CD4-positive, CD25-positive, alpha-beta regulatory T cell (primary cell): ENCODE results near the gene FAM240A. TPM values are rescaled to one million over a fixed set of nuclear protein-coding genes. Genes with fewer than 3 reads are reported as not detected.
"Not testable (repeated sequence)": the region's sequence is repeated elsewhere in the genome, so short reads cannot be mapped to it uniquely, and the experiment has no call there.

ENCODE experiments used
- ATAC-seq, 2 donors: fragments of 150-1000 bp; cut with Tn5 transposase; one replicate each; pipeline ENCODE4 v1.10.0; 2021; ENCODE audit warnings: low read depth in 2 of 2, moderate number of reproducible peaks in 2 of 2, moderate library complexity in 1 of 2
- DNase-seq, 3 donors: peaks; one replicate each; pipeline versions ENCODE4 v3.0.0 to v3.0.0-alpha.2; 2012 to 2022; ENCODE audit warnings: mixed read lengths in 1 of 3
- H3K27ac ChIP-seq: one replicate; pipeline ENCODE4 v1.7.0; 2013; ENCODE audit warnings: mild to moderate bottlenecking, low read length; ENCODE audit not compliant: insufficient read depth, poor library complexity, severe bottlenecking
- H3K27me3 ChIP-seq: one replicate; pipeline ENCODE4 v1.7.0; 2013; ENCODE audit warnings: low read length; ENCODE audit not compliant: control insufficient read depth, insufficient read depth
- H3K36me3 ChIP-seq: one replicate; pipeline ENCODE4 v1.7.0; 2013; ENCODE audit warnings: mild to moderate bottlenecking, low read length, moderate library complexity; ENCODE audit not compliant: control insufficient read depth, insufficient read depth
- H3K4me1 ChIP-seq: 2 replicates; pipeline ENCODE4 v1.7.0; 2013; ENCODE audit warnings: mild to moderate bottlenecking, low read length; ENCODE audit not compliant: insufficient read depth, control insufficient read depth, poor library complexity, severe bottlenecking
- H3K4me3 ChIP-seq: one replicate; pipeline ENCODE4 v1.7.0; 2013; ENCODE audit warnings: low read depth, mild to moderate bottlenecking, low read length, moderate library complexity
- H3K9me3 ChIP-seq, 2 experiments: 1 replicate in 1 of 2; 2 replicates in 1 of 2; pipeline ENCODE4 v1.7.0; 2013; ENCODE audit warnings: low read length in 2 of 2, mild to moderate bottlenecking in 1 of 2, moderate library complexity in 1 of 2; ENCODE audit not compliant: control insufficient read depth in 2 of 2
- H3K27ac Mint-ChIP-seq, 3 donors: one replicate each; pipeline ENCODE4 v1.8.0; 2020 to 2022; ENCODE audit warnings: mild to moderate bottlenecking in 3 of 3, mixed read lengths in 3 of 3, moderate library complexity in 2 of 3
- H3K27me3 Mint-ChIP-seq: one replicate; pipeline ENCODE4 v1.8.0; 2022; ENCODE audit warnings: mild to moderate bottlenecking, mixed read lengths
- H3K36me3 Mint-ChIP-seq: one replicate; pipeline ENCODE4 v1.8.0; 2020; ENCODE audit warnings: mixed read lengths
- H3K4me1 Mint-ChIP-seq, 4 donors: one replicate each; pipeline ENCODE4 v1.8.0; 2020 to 2022; ENCODE audit warnings: mixed read lengths in 4 of 4, mild to moderate bottlenecking in 1 of 4
- H3K4me3 Mint-ChIP-seq, 4 donors: one replicate each; pipeline ENCODE4 v1.8.0; 2020 to 2022; ENCODE audit warnings: mild to moderate bottlenecking in 4 of 4, mixed read lengths in 4 of 4, moderate library complexity in 3 of 4
- H3K9me3 Mint-ChIP-seq, 7 donors: one replicate each; pipeline ENCODE4 v1.8.0; 2020 to 2022; ENCODE audit warnings: mixed read lengths in 7 of 7, mild to moderate bottlenecking in 3 of 7, moderate library complexity in 2 of 7
- polyA plus RNA-seq, 4 donors: library from polyadenylated mRNA; unstranded; fragments of 300-500 nt; fragmentation: Illumina TruSeq; gene quantifications; one replicate each; pipeline ENCODE4 v1.2.3, GENCODE V29; 2021
- total RNA-seq: library from RNA; stranded (reverse); gene quantifications from one replicate; pipeline ENCODE4 v1.2.3, GENCODE V29; 2022

The FAM240A gene
- total and polyA plus RNA-seq, 5 donors from 2014 or later = not detected

GRCh38 chr3:46574243-46574646 lies 38.1 kb upstream of the FAM240A start:
- H3K36me3 ChIP-seq = no peaks in the 10 kb centered on the region
- Mint-ChIP-seq H3K27ac (no peak overlapping the region), H3K4me1 (peaks cover 0 to 2% (median 0%) of the 10 kb centered on the region in 4 donors), H3K27me3 (peaks cover 23% of the 10 kb centered on the region), H3K9me3 (peaks cover 0 to 3% (median 0%) of the 10 kb centered on the region in 7 donors), H3K36me3 (no peaks in the 10 kb centered on the region), H3K4me3 (no peak overlapping the region)
- ATAC-seq (no peak), DNase-seq (no peak)
- H3K27me3 ChIP-seq = no peaks in the 10 kb centered on the region
- H3K9me3 ChIP-seq = no peaks in the 10 kb centered on the region
- H3K4me1 ChIP-seq = no peaks in the 10 kb centered on the region
- no peak overlapping the region for H3K4me3 ChIP-seq
- no peak overlapping the region for H3K27ac ChIP-seq

- Histone ChIP-seq H3K27me3 (no peaks in the 10 kb centered on the region), H3K27ac (no peak overlapping the region)
- no peak overlapping the region for H3K4me3 Mint-ChIP-seq
Measured at GRCh38 chr3:46574881-46575576, 37.3 kb upstream of the FAM240A start.

GRCh38 chr3:46575577-46576222 lies 36.6 kb upstream of the FAM240A start:
- H3K9me3 ChIP-seq = no peaks in the 10 kb centered on the region
- H3K36me3 ChIP-seq = no peaks in the 10 kb centered on the region
- Mint-ChIP-seq H3K4me3 (no peak overlapping the region), H3K27me3 (peaks cover 23% of the 10 kb centered on the region), H3K9me3 (peaks cover 0 to 6% (median 0%) of the 10 kb centered on the region in 7 donors), H3K36me3 (no peaks in the 10 kb centered on the region), H3K4me1 (peaks cover 0 to 2% (median 0%) of the 10 kb centered on the region in 4 donors), H3K27ac (no peak overlapping the region)
- H3K27me3 ChIP-seq = no peaks in the 10 kb centered on the region
- H3K4me3 ChIP-seq = no peak overlapping the region
- DNase-seq (no peak), ATAC-seq (no peak)
- no peak overlapping the region for H3K27ac ChIP-seq
- no peaks in the 10 kb centered on the region for H3K4me1 ChIP-seq

More at GRCh38 chr3:46574881-46575576, 37.3 kb upstream of the FAM240A start:
- peaks cover 19% of the 10 kb centered on the region for H3K27me3 Mint-ChIP-seq
- no peaks in the 10 kb centered on the region for H3K36me3 Mint-ChIP-seq
- no peak overlapping the region for H3K27ac Mint-ChIP-seq
- Histone ChIP-seq H3K36me3 (no peaks in the 10 kb centered on the region), H3K9me3 (no peaks in the 10 kb centered on the region), H3K4me3 (no peak overlapping the region), H3K4me1 (no peaks in the 10 kb centered on the region)
- ATAC-seq (no peak), DNase-seq (no peak)
- peaks cover 0 to 5% (median 0%) of the 10 kb centered on the region in 7 donors for H3K9me3 Mint-ChIP-seq
- peaks cover 0 to 2% (median 0%) of the 10 kb centered on the region in 4 donors for H3K4me1 Mint-ChIP-seq

GRCh38 chr3:46576386-46576785 lies 35.9 kb upstream of the FAM240A start:
- Mint-ChIP-seq H3K9me3 (peaks cover 0 to 6% (median 0%) of the 10 kb centered on the region in 7 donors), H3K4me3 (no peak overlapping the region), H3K27me3 (peaks cover 27% of the 10 kb centered on the region), H3K27ac (no peak overlapping the region), H3K4me1 (peaks cover 0 to 2% (median 0%) of the 10 kb centered on the region in 4 donors), H3K36me3 (no peaks in the 10 kb centered on the region)
- ATAC-seq (no peak), DNase-seq (no peak)
- Histone ChIP-seq H3K27me3 (no peaks in the 10 kb centered on the region), H3K27ac (no peak overlapping the region), H3K9me3 (no peaks in the 10 kb centered on the region), H3K4me3 (no peak overlapping the region), H3K4me1 (no peaks in the 10 kb centered on the region), H3K36me3 (no peaks in the 10 kb centered on the region)

GRCh38 chr3:46576879-46577278 lies 35.4 kb upstream of the FAM240A start:
- Mint-ChIP-seq H3K9me3 (peaks cover 0 to 6% (median 0%) of the 10 kb centered on the region in 7 donors), H3K27ac (no peak overlapping the region), H3K36me3 (no peaks in the 10 kb centered on the region), H3K4me1 (peaks cover 0 to 2% (median 0%) of the 10 kb centered on the region in 4 donors), H3K27me3 (peaks cover 32% of the 10 kb centered on the region), H3K4me3 (no peak overlapping the region)
- Histone ChIP-seq H3K36me3 (no peaks in the 10 kb centered on the region), H3K9me3 (no peaks in the 10 kb centered on the region), H3K27me3 (no peaks in the 10 kb centered on the region), H3K27ac (no peak overlapping the region), H3K4me1 (no peaks in the 10 kb centered on the region), H3K4me3 (no peak overlapping the region)
- DNase-seq = no peak
- no peak for ATAC-seq

- not testable (repeated sequence) for H3K27me3 ChIP-seq, ATAC-seq, H3K4me1 ChIP-seq, DNase-seq, H3K36me3 Mint-ChIP-seq, H3K9me3 Mint-ChIP-seq, H3K27ac ChIP-seq, H3K9me3 ChIP-seq, H3K36me3 ChIP-seq, H3K4me3 Mint-ChIP-seq, H3K4me1 Mint-ChIP-seq, H3K4me3 ChIP-seq
- Mint-ChIP-seq H3K27me3 (peaks cover 34% of the 10 kb centered on the region), H3K27ac (peak overlapping the region in 1 of 3 donors; percentile 76)
Measured at GRCh38 chr3:46577580-46578249, 34.6 kb upstream of the FAM240A start.

GRCh38 chr3:46578973-46579755 lies 33.2 kb upstream of the FAM240A start:
- ATAC-seq (no peak), DNase-seq (no peak)
- peaks cover 0 to 6% (median 0%) of the 10 kb centered on the region in 7 donors for H3K9me3 Mint-ChIP-seq
- H3K4me1 Mint-ChIP-seq = peaks cover 0 to 2% (median 0%) of the 10 kb centered on the region in 4 donors
- Histone ChIP-seq H3K4me1 (no peaks in the 10 kb centered on the region), H3K27me3 (peaks cover 3% of the 10 kb centered on the region), H3K4me3 (no peak overlapping the region), H3K36me3 (no peaks in the 10 kb centered on the region), H3K9me3 (no peaks in the 10 kb centered on the region), H3K27ac (no peak overlapping the region)
- H3K27ac Mint-ChIP-seq = peak overlapping the region in 1 of 3 donors; percentile 9
- H3K27me3 Mint-ChIP-seq = peaks cover 26% of the 10 kb centered on the region
- H3K36me3 Mint-ChIP-seq = no peaks in the 10 kb centered on the region
- no peak overlapping the region for H3K4me3 Mint-ChIP-seq
